H1 (cell line): ENCODE measurements around the gene PDE1C. TPM values are rescaled to one million over a fixed set of nuclear protein-coding genes. Genes with fewer than 3 reads are reported as not detected.

Experiments
- ATF2 ChIP-seq: IDR thresholded peaks from 2 replicates; pipeline ENCODE4 v1.6.1; 2012; ENCODE audit warnings: low read length, inconsistent platforms
- CTBP2 ChIP-seq: IDR thresholded peaks from 2 replicates; pipeline ENCODE4 v1.7.0; 2011; ENCODE audit warnings: borderline replicate concordance, mild to moderate bottlenecking, moderate library complexity, mixed read lengths, low read length; ENCODE audit not compliant: insufficient read depth, insufficient read length
- SIX5 ChIP-seq: IDR thresholded peaks from 2 replicates; pipeline ENCODE4 v1.6.1; 2011; ENCODE audit warnings: mild to moderate bottlenecking, low read depth, low read length
- polyA plus RNA-seq, 7 experiments: library from polyadenylated mRNA; depleted of rRNA in 3 of 7; stranded (reverse) in 5 of 7; unstranded in 2 of 7; fragments of >200 nt in 5 of 7; fragments of 200-250 nt in 2 of 7; gene quantifications; 1 replicate in 5 of 7; 2 replicates in 1 of 7; 4 replicates in 1 of 7; pipeline versions ENCODE4 v1.2.1 to v1.2.3, GENCODE V29; 2011 to 2013; ENCODE audit warnings: missing spikeins in 2 of 7, mixed read lengths in 2 of 7
- total RNA-seq: library from RNA; stranded (reverse); fragmentation: NEBNext Ultra II Directional; extraction: Animal tissue kit (Norgen Biotek cat#: 25700); gene quantifications from 2 replicates; pipeline ENCODE4 v1.2.1, GENCODE V29; 2021

PDE1C gene
- total and polyA plus RNA-seq, 2 of the 8 experiments (the other 6 are each of a cell fraction or from before 2014, with no cell fraction given): 0.11 to 1.1 TPM

- TF ChIP-seq SIX5: no peak
- no peak for TF ChIP-seq ATF2
- TF ChIP-seq CTBP2: no peak
- TF ChIP-seq, all 59 proteins: peak for 0
Observed at GRCh38 chr7:31940167-31940566, 130.0 kb downstream of the PDE1C start (continued).
